Measurements from ENCODE around the gene SLC26A2. TPM values are rescaled to one million over a fixed set of nuclear protein-coding genes. Genes with fewer than 3 reads are reported as not detected.

Gene SLC26A2
- total RNA-seq, 1 experiment from 2014 or later, result 111 TPM

GRCh38 chr5:150016537-150016936, 56.0 kb downstream of the SLC26A2 start:
- TF ChIP-seq REST (IDR thresholded peaks at IDR 0.05; ENCODE audit: insufficient read depth in 1 of 2, low read depth in 2 of 2, low read length in 1 of 2) (no peak), CTCF (IDR thresholded peaks at IDR 0.05) (no peak)
- no peak for DNase-seq (ENCODE audit: low read depth, low spot score)
- intact Hi-C loops (cut with micrococcal nuclease; ENCODE audit: unreplicated experiment), result no loop called here
- peaks cover 7% of the 10 kb centered on the region for H3K4me1 ChIP-seq (ENCODE audit: control insufficient read depth, insufficient read depth, low read length)
- H3K9me3 ChIP-seq (ENCODE audit: control insufficient read depth, insufficient read depth, low read depth, low read length), result peaks cover 20% of the 10 kb centered on the region
- in situ Hi-C loops (cut with HindIII; ENCODE audit: low pct_unique_long_range_greater_than_20kb, low sequenced_read_pairs), result no loop called here
- H3K27me3 ChIP-seq (ENCODE audit: control insufficient read depth, insufficient read depth, low read length), result no peaks in the 10 kb centered on the region
- CTCF ChIA-PET, result no interaction called here
- POLR2A ChIA-PET, result interaction anchor here (1.0 kb wide), 1 partner anchor 11 kb away, joined by 17 read pairs; no protein-coding TSS in a partner anchor
- H3K36me3 ChIP-seq (ENCODE audit: control insufficient read depth, insufficient read depth, low read length), result peaks cover 68% of the 10 kb centered on the region
- no TSS peak for BruUV-seq (replicated peaks)
- H3K4me3 ChIP-seq (ENCODE audit: low read depth in 2 of 2, low read length in 2 of 2), result no peak overlapping the region
- no peak overlapping the region for H3K27ac ChIP-seq (ENCODE audit: low read length)
- no peak for ATAC-seq

GRCh38 chr5:150017226-150018005, 56.9 kb downstream of the SLC26A2 start:
- Histone ChIP-seq H3K9me3 (ENCODE audit: control insufficient read depth, insufficient read depth, low read depth, low read length) (peaks cover 20% of the 10 kb centered on the region), H3K4me1 (ENCODE audit: control insufficient read depth, insufficient read depth, low read length) (peaks cover 15% of the 10 kb centered on the region), H3K27me3 (ENCODE audit: control insufficient read depth, insufficient read depth, low read length) (no peaks in the 10 kb centered on the region), H3K27ac (ENCODE audit: low read length) (no peak overlapping the region), H3K36me3 (ENCODE audit: control insufficient read depth, insufficient read depth, low read length) (peaks cover 69% of the 10 kb centered on the region), H3K4me3 (ENCODE audit: low read depth in 2 of 2, low read length in 2 of 2) (no peak overlapping the region)
- ATAC-seq (peak; percentile 57), DNase-seq (ENCODE audit: low read depth, low spot score) (peak; percentile 36)
- TF ChIP-seq SIN3A (IDR thresholded peaks at IDR 0.05; ENCODE audit: borderline replicate concordance, insufficient read depth, low read depth, low read length) (no peak), REST (IDR thresholded peaks at IDR 0.05; ENCODE audit: insufficient read depth in 1 of 2, low read depth in 2 of 2, low read length in 1 of 2) (no peak), TCF7L2 (IDR thresholded peaks at IDR 0.05; ENCODE audit: low read depth, low read length) (no peak), CTCF (IDR thresholded peaks at IDR 0.05) (no peak), POLR2AphosphoS5 (IDR thresholded peaks at IDR 0.05; ENCODE audit: low read depth, low read length) (no peak)
- POLR2A ChIA-PET, result interaction anchor here (0.6 kb wide), 1 partner anchor 81 kb away, joined by 5 read pairs; no protein-coding TSS in a partner anchor
- in situ Hi-C loops (cut with HindIII; ENCODE audit: low pct_unique_long_range_greater_than_20kb, low sequenced_read_pairs), result no loop called here
- intact Hi-C loops (cut with micrococcal nuclease; ENCODE audit: unreplicated experiment), result no loop called here
- BruUV-seq (replicated peaks), result no TSS peak
- CTCF ChIA-PET, result no interaction called here

Measured in Panc1 (cell line).